ENCODE measurements around the gene MCF2L. TPM values are rescaled to one million over a fixed set of nuclear protein-coding genes. Genes with fewer than 3 reads are reported as not detected.

The MCF2L gene
- polyA plus RNA-seq, 1 donor: 29.2 TPM

DNA sequence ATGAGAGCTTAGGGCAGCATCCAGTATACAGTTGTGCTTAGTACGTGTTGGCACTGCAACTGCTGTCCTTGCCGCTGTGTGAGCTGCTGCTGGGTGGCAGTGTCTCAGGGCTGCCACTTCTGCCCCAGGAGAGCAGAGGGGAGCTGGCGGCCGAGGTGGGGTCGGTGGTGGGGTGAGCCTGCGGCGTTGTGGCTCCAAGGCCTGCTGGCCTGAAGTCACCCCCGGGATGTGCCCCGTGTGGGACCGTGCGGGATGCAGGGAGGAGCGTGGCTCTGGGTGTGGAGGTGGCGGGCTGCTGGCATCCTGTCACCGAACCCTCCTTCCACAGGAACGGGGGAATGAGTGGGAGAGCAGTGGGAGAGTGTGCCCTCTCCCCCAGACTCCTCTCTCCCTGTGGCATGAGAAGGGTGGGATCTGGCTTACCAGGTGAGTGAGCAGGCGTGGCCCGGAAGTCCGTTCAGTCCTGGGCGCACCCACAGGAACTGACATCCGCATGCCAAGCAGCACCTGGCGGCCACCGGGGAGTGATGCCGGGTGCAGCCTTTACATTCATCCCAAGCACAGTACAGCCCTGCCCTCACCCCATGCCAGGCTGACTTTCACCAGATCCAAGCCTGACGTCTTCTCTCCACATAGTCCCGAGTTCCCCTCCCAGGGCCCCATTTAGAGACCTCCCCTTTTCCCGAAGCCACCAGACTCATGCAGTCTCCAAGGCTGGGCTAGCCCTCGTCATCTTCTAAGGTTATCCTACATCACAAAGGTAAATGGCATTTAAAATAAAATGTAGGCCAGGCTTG, 26.6 kb downstream of the MCF2L start:
- no peak for DNase-seq

- DNase-seq: no peak
Observed at GRCh38 chr13:112996671-112997091, 27.7 kb downstream of the MCF2L start.

DNA sequence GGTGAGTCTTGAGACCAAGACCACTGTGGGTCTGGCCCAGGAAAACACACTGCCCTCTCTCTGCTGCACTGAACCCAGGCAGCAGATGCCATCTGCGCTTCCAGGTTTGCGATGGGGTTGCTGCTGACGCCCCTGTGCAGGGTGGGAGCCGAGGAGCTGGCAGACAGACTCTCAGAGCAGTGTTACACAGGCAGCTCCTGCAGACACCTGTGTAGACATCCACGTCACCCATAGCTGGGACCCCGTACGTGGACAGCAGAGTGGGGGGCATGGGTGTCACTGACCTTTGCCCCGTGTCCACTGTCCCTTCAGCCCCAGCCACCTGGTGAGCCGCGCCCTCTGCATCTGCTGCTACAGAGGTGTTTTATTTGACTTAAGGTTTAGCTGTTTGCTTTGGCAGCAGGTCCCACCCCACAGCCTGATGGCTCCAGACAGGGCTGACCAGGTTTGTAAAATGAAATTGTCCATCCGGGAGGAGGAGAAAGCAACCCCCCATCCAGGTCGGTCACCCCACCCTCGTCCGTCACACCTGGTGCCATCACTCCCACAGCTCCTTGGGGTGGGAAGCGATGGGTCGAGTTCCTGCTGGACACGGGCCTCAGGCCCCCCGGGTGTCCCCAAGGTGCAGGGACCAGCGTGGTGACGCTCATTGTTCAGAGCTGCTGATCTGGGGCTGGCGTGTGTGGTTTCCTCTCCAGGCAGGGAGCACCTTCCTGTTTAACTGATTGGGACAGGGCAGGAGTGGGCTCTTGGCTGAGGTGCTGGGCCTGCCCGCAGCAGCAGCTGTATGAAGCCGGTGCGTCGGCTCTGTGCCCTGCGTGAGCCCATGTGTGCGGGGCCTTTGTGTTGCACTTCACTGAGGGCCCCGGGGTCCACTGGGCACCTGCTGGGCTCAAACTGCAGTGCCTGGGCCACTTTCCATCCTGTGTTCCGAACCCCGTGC, 28.4 kb downstream of the MCF2L start:
- no peak for DNase-seq

DNA sequence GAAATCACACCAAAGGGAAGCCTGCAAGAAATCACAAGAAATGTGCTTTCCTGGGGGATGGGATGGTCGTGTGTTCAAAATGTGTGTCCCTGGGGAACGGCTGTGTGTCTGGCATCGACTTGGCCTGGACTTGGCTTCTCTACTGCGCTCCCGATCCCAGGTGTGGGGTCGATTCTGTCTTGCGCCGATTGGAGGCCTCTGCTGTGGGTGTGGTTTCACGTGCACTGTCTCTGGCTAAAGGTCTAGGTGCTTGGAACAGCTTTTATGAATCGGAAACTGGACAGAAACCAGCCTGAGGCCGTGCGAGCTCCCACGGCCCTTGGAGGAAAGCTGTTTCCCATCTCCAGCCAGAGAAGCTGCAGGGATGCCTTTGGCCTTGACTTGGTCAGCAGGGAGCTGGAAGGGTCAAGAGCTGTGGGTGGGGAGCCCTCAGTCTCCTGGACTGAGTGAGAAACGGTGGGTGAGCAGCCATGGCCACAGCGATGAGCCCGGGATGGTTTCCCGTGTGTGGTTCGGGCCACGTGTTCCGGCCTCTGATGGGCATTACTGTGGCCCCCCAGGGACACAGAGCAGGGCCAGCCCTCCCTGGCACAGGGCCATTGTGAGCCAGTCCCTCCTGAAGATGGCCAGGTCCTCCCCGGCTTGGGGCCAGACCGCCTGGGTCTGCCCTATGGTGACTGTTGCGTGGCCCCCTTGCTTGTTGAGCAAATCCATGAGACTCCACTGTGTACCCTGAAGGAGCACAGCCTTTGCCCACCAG, 29.7 kb downstream of the MCF2L start:
- DNase-seq: no peak

GRCh38 chr13:112999414-113000177, 30.6 kb downstream of the MCF2L start:
- no peak for DNase-seq

DNA sequence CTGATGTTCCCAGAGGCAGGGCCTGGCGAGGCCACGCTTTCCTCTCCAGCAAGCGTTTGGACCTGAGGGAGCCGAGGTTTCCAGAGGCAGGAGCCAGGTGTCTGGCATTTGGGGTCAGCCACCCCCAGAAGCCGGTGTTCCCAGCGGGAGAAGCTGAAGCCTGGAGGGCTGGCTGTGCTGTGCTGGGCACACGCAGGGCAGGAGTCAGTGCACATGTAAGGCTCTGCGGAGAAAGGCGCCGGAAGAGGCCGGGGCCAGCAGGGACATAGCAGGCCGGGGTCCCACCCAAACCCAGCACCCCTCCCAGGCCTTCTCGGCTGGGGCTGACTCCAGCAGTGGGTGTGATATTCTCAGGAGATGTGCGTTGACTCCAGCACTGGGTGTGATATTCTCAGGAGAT, 31.6 kb downstream of the MCF2L start:
- DNase-seq: no peak

- peak; percentile 81 for DNase-seq
Observed at GRCh38 chr13:113001241-113002140, 32.5 kb downstream of the MCF2L start.

DNA sequence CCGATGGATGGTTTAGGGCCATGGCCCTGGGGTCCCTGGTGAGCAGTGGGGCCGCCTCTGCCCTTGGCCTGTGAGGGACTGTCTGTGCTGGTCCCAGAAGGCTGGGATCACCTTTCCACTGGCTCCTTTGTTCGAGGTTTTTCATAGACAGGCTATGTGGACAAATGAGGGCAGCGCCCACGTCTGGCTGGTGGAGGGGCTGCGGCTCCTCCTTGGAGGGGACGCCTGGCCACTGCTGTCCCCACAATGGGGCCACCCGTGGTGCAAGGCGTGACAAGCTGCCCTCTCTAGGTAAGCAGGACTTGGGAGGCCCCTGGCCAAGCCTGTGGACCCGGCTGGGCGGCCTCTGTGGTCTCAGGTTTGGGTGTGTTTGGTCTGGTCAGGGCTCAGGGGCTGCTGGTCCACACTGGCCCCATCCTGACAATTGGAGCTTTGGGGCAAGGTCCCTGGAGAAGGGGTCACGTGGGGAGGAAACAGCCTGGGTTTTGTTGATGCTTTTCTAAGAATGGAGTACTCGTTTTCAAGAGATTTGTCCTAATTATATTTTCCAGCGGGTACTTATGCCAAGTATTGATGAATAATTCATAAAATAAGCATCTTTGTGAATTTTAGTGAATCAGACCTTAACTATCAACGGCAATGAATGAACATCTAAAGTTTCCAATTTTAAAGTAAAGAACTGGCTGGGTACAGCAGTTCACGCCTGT, 33.3 kb downstream of the MCF2L start:
- no peak for DNase-seq

DNA sequence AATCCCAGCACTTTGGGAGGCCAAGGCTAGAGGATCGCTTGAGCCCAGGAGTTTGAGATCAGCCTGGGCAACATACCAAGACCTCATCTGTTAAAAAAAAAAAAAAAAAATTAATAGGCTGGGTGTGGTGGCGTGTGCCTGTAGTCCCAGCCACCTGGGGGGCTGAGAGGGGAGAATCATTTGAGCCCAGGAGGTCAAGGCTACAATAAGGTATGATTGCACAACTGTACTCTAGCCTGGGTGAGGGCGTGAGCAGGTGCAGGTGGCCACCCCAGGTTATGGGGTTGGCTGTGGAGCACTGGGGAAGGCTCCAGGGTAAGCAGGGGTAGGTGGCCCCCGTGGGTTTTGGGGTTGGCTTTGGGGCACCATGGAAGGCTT, 33.9 kb downstream of the MCF2L start:
- DNase-seq: no peak

DNA sequence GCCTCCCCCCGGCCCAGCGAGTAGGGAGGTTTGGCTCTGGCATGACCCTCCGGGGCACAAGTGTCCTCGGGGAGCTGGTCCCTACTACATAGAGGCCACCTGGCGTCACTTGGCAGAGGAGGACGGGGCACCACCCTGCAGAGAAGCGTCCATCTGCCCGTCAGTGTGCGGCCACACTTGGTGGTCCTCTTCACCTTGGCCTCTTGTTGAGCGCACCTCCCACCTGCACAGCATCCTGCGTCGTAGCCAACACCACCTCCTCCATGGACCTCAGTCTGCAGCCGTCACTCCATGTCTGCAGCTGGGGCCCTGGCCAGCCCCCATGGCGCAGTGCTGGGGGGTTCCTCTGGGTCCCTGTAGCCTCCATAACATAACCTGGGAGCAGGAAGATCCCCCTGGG, 35.1 kb downstream of the MCF2L start:
- no peak for DNase-seq

- no peak for DNase-seq
Observed at GRCh38 chr13:113005076-113005865, 36.3 kb downstream of the MCF2L start.

- DNase-seq: no peak
Observed at GRCh38 chr13:113005997-113006396, 37.0 kb downstream of the MCF2L start.

- DNase-seq: no peak
Observed at GRCh38 chr13:113006660-113007059, 37.6 kb downstream of the MCF2L start.

- no peak for DNase-seq
Observed at GRCh38 chr13:113008851-113009250, 39.8 kb downstream of the MCF2L start.

DNA sequence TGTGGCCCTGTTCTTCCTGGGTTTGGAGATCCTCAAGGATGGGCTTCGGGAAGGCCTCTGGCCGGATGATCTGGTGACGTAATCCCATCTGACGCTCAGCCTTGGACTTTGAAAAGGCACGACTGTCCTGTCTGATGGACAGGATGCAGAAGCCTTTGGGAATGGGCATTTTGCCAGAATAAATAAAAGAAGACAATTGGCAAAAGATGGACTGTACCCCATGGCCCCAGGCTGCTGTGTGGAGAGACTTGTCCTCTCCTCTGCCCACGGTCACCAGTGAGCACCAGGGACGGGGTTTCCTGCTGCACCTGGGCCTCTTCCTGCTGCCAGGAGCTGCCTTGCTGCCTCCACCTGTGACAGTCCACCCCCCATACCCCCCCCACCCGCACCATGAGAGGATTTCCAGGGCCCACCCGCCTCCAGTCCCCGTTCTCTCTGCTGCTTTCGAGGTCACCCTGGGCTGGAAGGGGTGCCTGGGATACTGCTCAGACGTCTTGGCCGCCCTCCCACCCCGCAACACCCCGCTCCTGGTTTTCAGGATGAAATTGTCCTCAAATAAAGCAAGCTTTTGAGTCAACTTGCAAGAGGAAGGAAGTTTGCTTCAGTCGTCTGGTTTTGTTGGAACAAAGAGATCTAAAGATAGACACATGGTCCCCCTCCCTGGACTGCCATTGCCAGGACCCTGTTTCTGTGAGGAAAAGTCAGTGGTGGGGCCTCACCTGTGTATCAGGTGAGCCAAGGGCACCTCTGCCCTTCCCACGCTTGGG, 40.9 kb downstream of the MCF2L start:
- DNase-seq: no peak

GRCh38 chr13:113010510-113010865, 41.5 kb downstream of the MCF2L start:
- DNase-seq: no peak

GRCh38 chr13:113013303-113013702, 44.3 kb downstream of the MCF2L start:
- no peak for DNase-seq
